HepG2 (cell line): ENCODE results near the gene TPD52L2. TPM values are rescaled to one million over a fixed set of nuclear protein-coding genes. Genes with fewer than 3 reads are reported as not detected.
A peak's percentile ranks its signal among the peaks of the same experiment; 100 is the strongest.

ENCODE experiments used
- ARID5B ChIP-seq: IDR thresholded peaks from 2 replicates; pipeline ENCODE4 v1.4.0; 2020; ENCODE audit warnings: mild to moderate bottlenecking, missing genetic modification reagents
- CEBPG ChIP-seq: IDR thresholded peaks from 2 replicates; pipeline ENCODE4 v1.6.1; 2016
- CERS6 ChIP-seq: sonication (generic); formaldehyde crosslinking; IDR thresholded peaks from 2 replicates; pipeline ENCODE4 v1.5.0; 2020; ENCODE audit warnings: missing genetic modification reagents
- FOXP4 ChIP-seq: sonication (generic); formaldehyde crosslinking; IDR thresholded peaks from 2 replicates; pipeline ENCODE4 v1.4.0; 2020; ENCODE audit warnings: missing genetic modification reagents
- GPN1 ChIP-seq: sonication (generic); formaldehyde crosslinking; IDR thresholded peaks from 2 replicates; pipeline ENCODE4 v1.5.1; 2020; ENCODE audit warnings: missing genetic modification reagents, borderline replicate concordance
- KDM1A ChIP-seq: IDR thresholded peaks from 2 replicates; pipeline ENCODE4 v1.6.1; 2016; ENCODE audit warnings: missing compliant biosample characterization
- MAF1 ChIP-seq: sonication (generic); formaldehyde crosslinking; IDR thresholded peaks from 2 replicates; pipeline ENCODE4 v1.5.0; 2020; ENCODE audit warnings: missing genetic modification reagents, borderline replicate concordance
- MED8 ChIP-seq: sonication (generic); formaldehyde crosslinking; IDR thresholded peaks from 2 replicates; pipeline ENCODE4 v1.8.1; 2023; ENCODE audit warnings: mild to moderate bottlenecking, missing genetic modification reagents; ENCODE audit not compliant: insufficient replicate concordance
- MTA3 ChIP-seq: sonication (generic); formaldehyde crosslinking; IDR thresholded peaks from 2 replicates; pipeline ENCODE4 v1.4.0; 2020; ENCODE audit warnings: missing genetic modification reagents
- POGK ChIP-seq: sonication (generic); formaldehyde crosslinking; conservative IDR thresholded peaks from 2 replicates; pipeline ENCODE4 v1.8.0; 2022; ENCODE audit warnings: mild to moderate bottlenecking, moderate library complexity, missing genetic modification reagents
- SNAPC5 ChIP-seq: sonication (generic); formaldehyde crosslinking; IDR thresholded peaks from 2 replicates; pipeline ENCODE4 v1.8.1; 2023; ENCODE audit warnings: mild to moderate bottlenecking, missing genetic modification reagents, borderline replicate concordance
- ZFP41 ChIP-seq: sonication (generic); formaldehyde crosslinking; IDR thresholded peaks from 2 replicates; pipeline ENCODE4 v1.4.0; 2020; ENCODE audit warnings: mild to moderate bottlenecking, missing genetic modification reagents, borderline replicate concordance
- ZNF484 ChIP-seq: sonication (generic); formaldehyde crosslinking; IDR thresholded peaks from 2 replicates; pipeline ENCODE4 v1.5.1; 2020; ENCODE audit warnings: mild to moderate bottlenecking, low read depth, missing genetic modification reagents, borderline replicate concordance
- ZNF687 ChIP-seq: sonication (generic); formaldehyde crosslinking; IDR thresholded peaks from 2 replicates; pipeline ENCODE4 v1.5.1; 2020; ENCODE audit warnings: mild to moderate bottlenecking, missing genetic modification reagents, moderate library complexity
- ZNF724P ChIP-seq: sonication (generic); formaldehyde crosslinking; IDR thresholded peaks from 2 replicates; pipeline ENCODE4 v1.8.0; 2022; ENCODE audit warnings: missing genetic modification reagents, borderline replicate concordance
- ZNF792 ChIP-seq: IDR thresholded peaks from 2 replicates; pipeline ENCODE4 v1.6.1; 2016
- polyA plus RNA-seq, 8 experiments: library from polyadenylated mRNA; depleted of rRNA in 3 of 8; stranded (reverse) in 7 of 8; unstranded in 1 of 8; fragments of >200 nt; fragmentation: Illumina TruSeq in 4 of 8; extraction: Trizol in 4 of 8; gene quantifications; 2 replicates each; pipeline versions ENCODE4 v1.2.1 to v1.2.3, GENCODE V29; 2011 to 2016; ENCODE audit warnings: low read depth in 4 of 8, missing spikeins in 1 of 8, mixed read lengths in 1 of 8; ENCODE audit not compliant: insufficient read depth in 1 of 8
- total RNA-seq, 5 experiments: library from RNA; depleted of rRNA; stranded (reverse); fragments of >200 nt; fragmentation: Illumina TruSeq; extraction: Trizol; gene quantifications; 2 replicates each; pipeline ENCODE4 v1.2.3, GENCODE V29; 2016; ENCODE audit warnings: low read depth in 1 of 5

The TPD52L2 gene
- total and polyA plus RNA-seq, 2 of the 13 experiments (the other 11 are each of a cell fraction or from before 2014, with no cell fraction given): 156 to 184 TPM

GRCh38 chr20:63864978-63865640, at the start of gene TPD52L2 (continued):
- TF ChIP-seq ZNF687 (CRISPR knock-in tag) (peak; percentile 90), CEBPG (peak; percentile 97), POGK (peak; percentile 95), ZNF484 (CRISPR knock-in tag) (no peak), ARID5B (CRISPR knock-in tag) (peak; percentile 81), GPN1 (CRISPR knock-in tag) (no peak; the same call in 1 of the 2 replicates), CERS6 (CRISPR knock-in tag) (peak; percentile 48; the same call in 1 of the 2 replicates), KDM1A (CRISPR knock-in tag) (no peak), MAF1 (CRISPR knock-in tag) (peak; percentile 7), FOXP4 (0 out of 2 replicates have a peak, but pooled peaks have one; percentile 71), MED8 (CRISPR knock-in tag) (peak; percentile 20), ZNF792 (peak; percentile 96), MTA3 (no peak), ZNF724P (peak; percentile 95), SNAPC5 (peak; percentile 95), ZFP41 (CRISPR knock-in tag) (peak; percentile 91; the same call in 1 of the 2 replicates)
